Vagina (tissue), 2 donors: ENCODE data around the gene ZNF827. TPM values are rescaled to one million over a fixed set of nuclear protein-coding genes. Genes with fewer than 3 reads are reported as not detected.

Experiments used
- DNase-seq, 2 donors: peaks; one replicate each; pipeline ENCODE4 v3.0.0-alpha.2; 2017; ENCODE audit errors: extremely low spot score in 2 of 2
- H3K27ac ChIP-seq: fragments of 200-600 bp; sonication (generic); one replicate; pipeline ENCODE4 v1.5.1; 2019
- H3K27me3 ChIP-seq: fragments of 200-600 bp; sonication (generic); one replicate; pipeline ENCODE4 v1.5.1; 2019
- H3K36me3 ChIP-seq, 2 donors: fragments of 200-600 bp; sonication (generic); one replicate each; pipeline ENCODE4 v1.5.1; 2017 to 2019
- H3K4me1 ChIP-seq: fragments of 200-600 bp; sonication (generic); one replicate; pipeline ENCODE4 v1.5.1; 2019
- H3K4me3 ChIP-seq, 2 donors: fragments of 200-600 bp; sonication (generic); 1 replicate in 1 of 2; 2 replicates in 1 of 2; pipeline ENCODE4 v1.5.1; 2016 to 2019
- H3K9me3 ChIP-seq: fragments of 200-600 bp; sonication (generic); one replicate; pipeline ENCODE4 v1.5.1; 2019
- CTCF ChIP-seq, 3 experiments: fragments of 450-650 bp in 2 of 3; fragments of 200-600 bp in 1 of 3; sonication (generic) in 1 of 3; IDR thresholded peaks; one replicate each; pipeline ENCODE4 v1.5.1; 2017 to 2019; ENCODE audit warnings: antibody characterized with exemption in 3 of 3, mild to moderate bottlenecking in 2 of 3, moderate library complexity in 2 of 3
- POLR2A ChIP-seq, 2 donors: fragments of 450-650 bp; IDR thresholded peaks; one replicate each; pipeline ENCODE4 v1.6.1; 2017; ENCODE audit warnings: antibody characterized with exemption in 2 of 2, mild to moderate bottlenecking in 2 of 2, moderate library complexity in 2 of 2
- POLR2AphosphoS5 ChIP-seq, 2 donors: sonication (generic); formaldehyde crosslinking; IDR thresholded peaks; one replicate each; pipeline ENCODE4 v1.9.0; 2017; ENCODE audit warnings: antibody characterized with exemption in 2 of 2, mild to moderate bottlenecking in 2 of 2, low read depth in 1 of 2; ENCODE audit not compliant: insufficient read depth in 1 of 2
- intact Hi-C: fragments of 100-400 bp; cut with DNase I; formaldehyde crosslinking; loops from one replicate; pipeline ENCODE4 v1.15.1; 2023
- total RNA-seq: library from RNA; depleted of rRNA; stranded (reverse); fragments of >200 nt; gene quantifications from one replicate; pipeline ENCODE4 v1.2.3, GENCODE V29; 2016

Gene ZNF827
- total RNA-seq, 1 donor from 2014 or later, result 19.2 TPM

DNA sequence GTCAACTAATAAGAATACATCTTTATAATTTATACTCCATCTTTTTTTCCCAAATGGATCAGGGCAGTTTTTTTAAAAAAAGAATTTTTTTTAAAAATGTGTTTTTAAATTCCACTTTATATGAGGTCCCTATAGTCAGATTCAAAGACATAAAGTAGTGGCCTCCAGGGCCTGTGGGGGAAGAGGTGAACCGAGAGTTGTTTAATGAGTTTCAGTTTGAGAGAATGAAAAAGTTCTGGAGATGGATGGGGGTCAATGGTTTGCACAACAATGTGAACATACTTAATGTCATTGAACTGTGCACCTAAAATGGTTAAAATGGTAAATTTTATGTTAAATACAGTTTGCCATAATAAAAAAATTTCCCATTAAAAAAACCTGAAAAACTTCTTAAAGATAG lies 53.8 kb downstream of the ZNF827 start:
- Histone ChIP-seq H3K9me3 (no peaks in the 10 kb centered on the region), H3K4me3 (no peak overlapping the region), H3K27ac (no peak overlapping the region), H3K4me1 (peaks cover 23% of the 10 kb centered on the region), H3K27me3 (no peaks in the 10 kb centered on the region), H3K36me3 (no peaks in the 10 kb centered on the region)
- TF ChIP-seq POLR2AphosphoS5 (IDR thresholded peaks at IDR 0.05; ENCODE audit: insufficient read depth in 1 of 2, low read depth in 1 of 2) (no peak), POLR2A (IDR thresholded peaks at IDR 0.05) (no peak), CTCF (IDR thresholded peaks at IDR 0.05) (no peak)
- no peak for DNase-seq
- intact Hi-C loops, result loop anchor here (10.0 kb wide), 1 partner anchor 50 kb away; the partner anchor contains the start of gene ZNF827

DNA sequence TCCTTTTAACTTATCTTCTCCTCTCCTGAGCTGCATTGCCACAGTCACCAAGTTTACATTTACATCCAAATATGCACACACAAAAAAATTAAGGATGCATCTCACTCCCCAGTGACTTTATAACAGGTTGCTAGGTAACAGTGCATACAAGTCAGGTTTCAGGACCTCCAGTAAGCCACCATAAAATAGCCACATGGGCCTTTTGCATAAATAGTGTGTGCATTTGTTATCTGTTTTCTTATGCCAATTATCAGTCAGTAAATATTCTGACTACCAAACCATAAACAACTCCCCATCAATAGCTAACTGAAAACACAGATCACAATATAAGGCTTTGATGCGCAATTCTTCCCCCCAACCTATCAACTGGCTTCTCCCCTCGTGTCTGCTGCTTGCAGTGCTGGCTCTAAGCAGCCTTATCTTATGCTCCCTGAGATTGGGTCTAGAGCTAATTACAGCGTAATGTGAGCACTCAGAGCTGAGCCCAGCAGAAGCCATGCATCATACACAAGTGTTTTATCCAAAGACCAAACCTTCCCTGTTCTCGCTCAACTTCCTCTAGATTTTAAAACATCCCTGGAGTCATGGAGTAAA lies 55.4 kb downstream of the ZNF827 start:
- DNase-seq, result no peak
- no peaks in the 10 kb centered on the region for H3K9me3 ChIP-seq
- H3K27ac ChIP-seq, result no peak overlapping the region
- H3K36me3 ChIP-seq, result no peaks in the 10 kb centered on the region
- intact Hi-C loops, result loop anchor here (10.0 kb wide), 1 partner anchor 52 kb away; the partner anchor contains the start of gene ZNF827
- TF ChIP-seq POLR2AphosphoS5 (IDR thresholded peaks at IDR 0.05; ENCODE audit: insufficient read depth in 1 of 2, low read depth in 1 of 2) (no peak), POLR2A (IDR thresholded peaks at IDR 0.05) (no peak), CTCF (IDR thresholded peaks at IDR 0.05) (no peak)
- H3K27me3 ChIP-seq, result no peaks in the 10 kb centered on the region
- no peak overlapping the region for H3K4me3 ChIP-seq
- peaks cover 29% of the 10 kb centered on the region for H3K4me1 ChIP-seq

- H3K27me3 ChIP-seq, result no peaks in the 10 kb centered on the region
- no peaks in the 10 kb centered on the region for H3K9me3 ChIP-seq
- H3K4me1 ChIP-seq, result peaks cover 26% of the 10 kb centered on the region
- no peak overlapping the region for H3K4me3 ChIP-seq
- no peak for DNase-seq
- H3K27ac ChIP-seq, result no peak overlapping the region
- intact Hi-C loops, result loop anchor here (10.0 kb wide), 1 partner anchor 52 kb away; the partner anchor contains the start of gene ZNF827
- TF ChIP-seq POLR2A (IDR thresholded peaks at IDR 0.05), result no peak
- TF ChIP-seq CTCF (IDR thresholded peaks at IDR 0.05), result no peak
- TF ChIP-seq POLR2AphosphoS5 (IDR thresholded peaks at IDR 0.05; ENCODE audit: insufficient read depth in 1 of 2, low read depth in 1 of 2), result no peak
- no peaks in the 10 kb centered on the region for H3K36me3 ChIP-seq
These were observed 56.0 kb downstream of the ZNF827 start for GRCh38 chr4:145882604-145883003.

DNA sequence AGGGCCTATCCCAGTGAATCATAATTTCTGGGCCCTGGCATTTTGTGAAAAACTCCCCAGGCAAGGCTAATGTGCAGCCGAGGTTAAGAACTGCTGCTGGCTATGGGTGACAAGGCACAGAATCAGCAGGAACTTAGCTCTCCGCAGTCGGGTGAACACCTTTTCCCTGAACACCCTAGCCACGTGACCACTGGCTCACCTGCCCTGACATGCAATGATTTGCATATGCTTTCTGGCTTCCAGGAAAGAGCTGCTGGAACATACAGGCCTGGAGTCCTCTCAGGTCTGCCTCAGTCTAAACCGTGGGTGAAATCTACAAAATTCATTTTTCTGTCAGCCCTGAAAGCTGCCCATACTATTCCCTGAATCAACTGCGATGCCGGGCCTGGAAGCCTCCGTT lies 56.6 kb downstream of the ZNF827 start:
- intact Hi-C loops, result loop anchor here (10.0 kb wide), 1 partner anchor 53 kb away; the partner anchor contains the start of gene ZNF827
- H3K4me1 ChIP-seq, result peaks cover 20% of the 10 kb centered on the region
- H3K4me3 ChIP-seq, result no peak overlapping the region
- H3K36me3 ChIP-seq, result no peaks in the 10 kb centered on the region
- no peak for DNase-seq
- no peaks in the 10 kb centered on the region for H3K27me3 ChIP-seq
- H3K9me3 ChIP-seq, result no peaks in the 10 kb centered on the region
- TF ChIP-seq POLR2AphosphoS5 (IDR thresholded peaks at IDR 0.05; ENCODE audit: insufficient read depth in 1 of 2, low read depth in 1 of 2) (peak in 1 of 2 donors; percentile 63), CTCF (IDR thresholded peaks at IDR 0.05) (no peak), POLR2A (IDR thresholded peaks at IDR 0.05) (no peak)
- H3K27ac ChIP-seq, result no peak overlapping the region

DNA sequence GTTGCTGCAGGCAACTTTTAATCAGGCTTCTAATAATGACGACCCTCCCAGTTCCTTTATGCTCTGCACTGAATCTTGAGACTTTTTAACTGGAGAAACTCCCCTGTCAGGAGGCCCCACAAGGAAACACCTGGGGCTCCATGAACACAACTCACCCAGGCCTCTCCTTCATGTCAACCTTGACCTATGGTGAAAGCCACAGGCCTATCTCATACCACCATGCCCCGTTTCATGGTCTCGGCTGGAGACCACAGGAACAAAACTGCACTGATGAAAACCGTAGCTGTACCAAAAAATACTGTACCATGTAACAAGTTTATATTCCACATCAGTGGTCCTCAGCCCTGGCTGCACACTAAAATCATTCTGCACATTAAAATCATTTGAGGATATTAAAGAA lies 57.0 kb downstream of the ZNF827 start:
- TF ChIP-seq CTCF (IDR thresholded peaks at IDR 0.05), result no peak
- TF ChIP-seq POLR2AphosphoS5 (IDR thresholded peaks at IDR 0.05; ENCODE audit: insufficient read depth in 1 of 2, low read depth in 1 of 2), result no peak
- TF ChIP-seq POLR2A (IDR thresholded peaks at IDR 0.05), result no peak
- no peaks in the 10 kb centered on the region for H3K27me3 ChIP-seq
- H3K9me3 ChIP-seq, result no peaks in the 10 kb centered on the region
- H3K27ac ChIP-seq, result no peak overlapping the region
- H3K4me1 ChIP-seq, result peaks cover 17% of the 10 kb centered on the region
- intact Hi-C loops, result loop anchor here (10.0 kb wide), 1 partner anchor 53 kb away; the partner anchor contains the start of gene ZNF827
- DNase-seq, result no peak
- H3K36me3 ChIP-seq, result no peaks in the 10 kb centered on the region
- H3K4me3 ChIP-seq, result no peak overlapping the region
